GM12891 (cell line): ENCODE measurements around the gene RAMP3.

ENCODE experiments used
- POLR2A ChIP-seq: IDR thresholded peaks from 2 replicates; pipeline ENCODE4 v1.6.1; 2011; ENCODE audit warnings: low read depth, low read length, control low read depth
- POLR2AphosphoS5 ChIP-seq: IDR thresholded peaks from 2 replicates; pipeline ENCODE4 v1.6.1; 2011; ENCODE audit warnings: low read depth, low read length, control low read depth
- SPI1 ChIP-seq: IDR thresholded peaks from 2 replicates; pipeline ENCODE4 v1.6.1; 2011; ENCODE audit warnings: low read depth, low read length, control low read depth
- TAF1 ChIP-seq: IDR thresholded peaks from 2 replicates; pipeline ENCODE4 v1.6.1; 2011; ENCODE audit warnings: low read depth, low read length, control low read depth

DNA sequence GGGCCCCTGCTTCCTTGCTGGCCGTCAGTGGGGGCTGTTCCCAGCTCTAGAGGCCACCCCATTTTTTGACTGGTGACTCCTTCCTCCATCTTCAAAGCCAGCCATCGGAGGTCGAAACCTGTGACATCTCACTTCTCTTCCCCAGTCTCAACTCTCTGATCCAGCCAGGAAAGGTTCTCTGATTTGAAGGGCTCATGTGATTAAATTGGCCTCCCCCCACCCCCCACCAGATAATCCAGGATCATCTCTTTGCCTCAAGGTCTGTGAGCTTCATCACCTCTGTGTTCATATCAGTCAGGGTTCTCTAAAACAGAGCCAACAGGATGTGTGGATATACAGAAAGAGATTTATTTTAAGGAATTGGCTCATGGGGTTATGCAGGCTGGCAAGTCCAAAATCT, 5.6 kb upstream of the RAMP3 start:
- no peak for TF ChIP-seq POLR2A
- no peak for TF ChIP-seq POLR2AphosphoS5
- TF ChIP-seq SPI1, result no peak
- TF ChIP-seq TAF1, result no peak
